AG04450 (cell line): ENCODE results near the gene PARD3. TPM values are rescaled to one million over a fixed set of nuclear protein-coding genes. Genes with fewer than 3 reads are reported as not detected.

Experiments used
- CTCF ChIA-PET: fragments of 300-600, 350-600 bp; formaldehyde crosslinking; extraction: SDS; loops from one replicate; lab custom pipeline; 2022; ENCODE audit warnings: antibody characterized with exemption, inconsistent platforms; lab: Charles Lee
- POLR2A ChIA-PET: fragments of 350-600 bp; formaldehyde crosslinking; extraction: SDS; loops from one replicate; lab custom pipeline; 2021; ENCODE audit warnings: antibody characterized with exemption, inconsistent platforms; lab: Yijun Ruan, JAX
- DNase-seq: peaks from one replicate; pipeline ENCODE4 v3.0.0-alpha.2; 2011; ENCODE audit warnings: low read depth, low spot score
- H3K27ac ChIP-seq: one replicate; pipeline ENCODE4 v1.5.1; 2012; ENCODE audit warnings: low read depth, low read length, control low read depth
- H3K27me3 ChIP-seq: one replicate; pipeline ENCODE4 v1.6.0; 2012; ENCODE audit warnings: low read length; ENCODE audit not compliant: control insufficient read depth, insufficient read depth
- H3K4me3 ChIP-seq: 2 replicates; pipeline ENCODE4 v1.5.1; 2011; ENCODE audit warnings: mild to moderate bottlenecking, low read depth, low read length, control low read depth
- H3K9me3 ChIP-seq: 2 replicates; pipeline ENCODE4 v1.5.1; 2012; ENCODE audit warnings: low read length; ENCODE audit not compliant: control insufficient read depth, insufficient read depth
- CTCF ChIP-seq: IDR thresholded peaks from 2 replicates; pipeline ENCODE4 v1.5.1; 2011; ENCODE audit warnings: low read depth, low read length, control low read depth, inconsistent platforms
- polyA plus RNA-seq: library from polyadenylated mRNA; depleted of rRNA; stranded (reverse); fragments of >200 nt; gene quantifications from 2 replicates; pipeline ENCODE4 v1.2.3, GENCODE V29; 2011

The PARD3 gene
- polyA plus RNA-seq, 1 experiment: 43.1 TPM

GRCh38 chr10:34716234-34716633 is 98.9 kb downstream of the PARD3 start:
- TF ChIP-seq CTCF: no peak
- H3K27me3 ChIP-seq: no peaks in the 10 kb centered on the region
- CTCF ChIA-PET: interaction anchor here (0.7 kb wide), 1 partner anchor 708 kb away, joined by 4 read pairs; no protein-coding TSS in a partner anchor
- no peak for DNase-seq
- no peaks in the 10 kb centered on the region for H3K9me3 ChIP-seq
- POLR2A ChIA-PET: interaction anchor here (0.6 kb wide), 1 partner anchor 32 kb away, joined by 4 read pairs; no protein-coding TSS in a partner anchor
- H3K4me3 ChIP-seq: no peak overlapping the region
- H3K27ac ChIP-seq: no peak overlapping the region

GRCh38 chr10:34715511-34716187 is 99.4 kb downstream of the PARD3 start:
- no peak for TF ChIP-seq CTCF
- no peak overlapping the region for H3K27ac ChIP-seq
- no peak for DNase-seq
- no peak overlapping the region for H3K4me3 ChIP-seq
- no peaks in the 10 kb centered on the region for H3K27me3 ChIP-seq
- ChIA-PET CTCF (no interaction called here), POLR2A (interaction anchor here (0.6 kb wide), 1 partner anchor 32 kb away, joined by 4 read pairs; no protein-coding TSS in a partner anchor)
- no peaks in the 10 kb centered on the region for H3K9me3 ChIP-seq

GRCh38 chr10:34713875-34714274 is 101.2 kb downstream of the PARD3 start:
- DNase-seq: no peak
- CTCF ChIA-PET: interaction anchor here (1.8 kb wide), 1 partner anchor 10 kb away, joined by 6 read pairs; no protein-coding TSS in a partner anchor
- Histone ChIP-seq H3K9me3 (peaks cover 3% of the 10 kb centered on the region; the same call in 1 of the 2 replicates), H3K27me3 (no peaks in the 10 kb centered on the region), H3K27ac (peak overlapping the region; percentile 25), H3K4me3 (no peak overlapping the region)
- POLR2A ChIA-PET: no interaction called here
- no peak for TF ChIP-seq CTCF

GRCh38 chr10:34711500-34711899 is 103.6 kb downstream of the PARD3 start:
- DNase-seq: no peak
- peaks cover 3% of the 10 kb centered on the region; the same call in 1 of the 2 replicates for H3K9me3 ChIP-seq
- no peak overlapping the region for H3K4me3 ChIP-seq
- POLR2A ChIA-PET: no interaction called here
- no peaks in the 10 kb centered on the region for H3K27me3 ChIP-seq
- TF ChIP-seq CTCF: no peak
- CTCF ChIA-PET: no interaction called here
- H3K27ac ChIP-seq: no peak overlapping the region

GRCh38 chr10:34710391-34710751 is 104.7 kb downstream of the PARD3 start:
- Histone ChIP-seq H3K4me3 (no peak overlapping the region), H3K27ac (no peak overlapping the region), H3K27me3 (no peaks in the 10 kb centered on the region), H3K9me3 (peaks cover 3% of the 10 kb centered on the region; the same call in 1 of the 2 replicates)
- ChIA-PET POLR2A (no interaction called here), CTCF (no interaction called here)
- no peak for DNase-seq
- no peak for TF ChIP-seq CTCF
